ENCODE measurements around the gene MDGA2.

DNA sequence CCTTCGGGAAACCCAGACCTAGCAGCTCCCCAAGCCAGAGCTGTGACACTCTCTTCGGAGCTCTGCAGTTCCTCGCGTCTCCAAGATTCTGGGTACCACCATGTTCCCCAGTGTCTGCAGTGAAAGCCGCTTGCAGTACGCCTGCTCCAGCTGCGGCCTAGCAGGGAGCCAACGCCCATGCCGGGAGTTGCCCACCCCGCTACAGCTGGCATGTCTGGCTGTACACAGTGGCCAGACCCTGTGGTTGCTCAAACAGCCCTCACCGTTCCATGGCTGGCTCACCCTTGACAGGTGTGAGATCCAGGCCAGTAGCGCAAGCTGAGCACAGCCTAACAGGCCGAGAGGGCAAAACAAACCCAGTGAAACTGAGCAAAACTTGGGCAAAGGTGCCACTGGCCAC lies 520.0 kb downstream of the MDGA2 start:
- no peak for TF ChIP-seq ZC3H11A (IDR thresholded peaks at IDR 0.05; ENCODE audit: low read depth, low read length)
- TF ChIP-seq CEBPG (CRISPR knock-in tag; IDR thresholded peaks at IDR 0.05): no peak
- no peak for TF ChIP-seq CEBPG (tag; conservative IDR thresholded peaks at IDR 0.05 in 1 of 2, IDR thresholded peaks at IDR 0.05 in 1 of 2)

Data from K562 (cell line).